ENCODE measurements around the gene CCDC171.
"Not testable (repeated sequence)": the region's sequence is repeated elsewhere in the genome, so short reads cannot be mapped to it uniquely, and the experiment has no call there.

CCDC171 gene

DNA sequence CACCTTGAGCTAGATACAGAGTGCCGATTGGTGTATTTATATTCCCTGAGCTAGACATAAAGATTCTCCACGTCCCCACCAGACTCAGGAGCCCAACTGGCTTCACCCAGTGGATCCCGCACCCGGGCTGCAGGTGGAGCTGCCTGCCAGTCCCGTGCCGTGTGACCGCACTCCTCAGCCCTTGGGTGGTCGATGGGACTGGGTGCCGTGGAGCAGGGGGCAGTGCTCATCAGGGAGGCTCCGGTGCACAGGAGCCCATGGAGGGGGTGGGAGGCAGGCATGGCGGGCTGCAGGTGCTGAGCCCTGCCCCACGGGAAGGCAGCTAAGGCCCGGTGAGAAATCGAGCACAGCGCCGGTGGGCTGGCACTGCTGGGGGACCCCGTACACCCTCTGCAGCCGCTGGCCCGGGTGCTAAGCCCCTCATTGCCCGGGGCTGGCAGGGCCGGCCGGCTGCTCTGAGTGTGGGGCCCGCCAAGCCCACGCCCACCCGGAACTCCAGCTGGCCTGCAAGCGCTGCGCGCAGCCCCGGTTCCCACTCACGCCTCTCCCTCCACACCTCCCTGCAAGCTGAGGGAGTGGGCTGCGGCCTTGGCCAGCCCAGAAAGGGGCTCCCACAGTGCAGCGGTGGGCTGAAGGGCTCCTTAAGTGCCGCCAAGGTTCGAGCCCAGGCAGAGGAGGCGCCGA, 147.2 kb downstream of the CCDC171 start:
- not testable (repeated sequence) for DNase-seq

DNA sequence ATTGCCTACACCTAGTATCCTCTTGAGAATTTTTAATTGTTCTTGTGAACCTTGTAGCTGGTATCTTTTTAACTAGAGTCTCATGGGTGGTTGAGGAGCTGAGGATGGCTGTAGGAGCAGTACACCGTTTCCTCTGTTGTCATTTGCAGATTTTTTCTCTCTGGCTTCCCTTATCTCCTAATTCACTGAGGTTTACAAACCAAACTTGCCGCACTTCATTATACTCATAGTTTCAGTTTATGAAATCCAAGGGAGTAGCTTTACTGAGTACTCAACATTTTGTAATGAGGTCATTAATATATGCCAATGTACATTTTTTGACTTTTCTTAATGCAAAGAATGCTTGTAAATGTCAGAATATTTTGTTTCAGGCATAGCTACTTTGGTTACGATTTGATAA, 154.2 kb downstream of the CCDC171 start:
- DNase-seq = no peak

- DNase-seq = no peak
Observed at GRCh38 chr9:15711531-15711930, 158.7 kb downstream of the CCDC171 start.

DNA sequence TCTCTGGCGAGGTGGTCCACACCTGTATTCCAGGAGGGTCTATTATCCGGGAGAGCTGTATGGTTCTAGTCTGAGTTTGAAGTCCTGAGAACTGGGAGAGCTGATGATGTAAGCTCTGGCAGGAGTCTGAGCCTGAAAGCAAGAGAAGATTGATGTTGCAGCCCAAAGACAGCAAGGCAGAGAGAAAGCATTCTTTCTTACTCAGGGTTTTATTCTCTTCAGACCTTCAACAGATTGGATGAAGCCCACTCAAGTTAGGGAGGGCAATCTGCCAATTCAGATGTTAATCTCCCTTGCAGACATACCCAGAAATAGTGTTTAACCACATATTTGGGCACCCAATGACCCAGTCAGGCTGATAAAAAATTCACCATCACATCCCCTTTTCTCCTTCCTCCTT, 159.1 kb downstream of the CCDC171 start:
- no peak for DNase-seq

DNA sequence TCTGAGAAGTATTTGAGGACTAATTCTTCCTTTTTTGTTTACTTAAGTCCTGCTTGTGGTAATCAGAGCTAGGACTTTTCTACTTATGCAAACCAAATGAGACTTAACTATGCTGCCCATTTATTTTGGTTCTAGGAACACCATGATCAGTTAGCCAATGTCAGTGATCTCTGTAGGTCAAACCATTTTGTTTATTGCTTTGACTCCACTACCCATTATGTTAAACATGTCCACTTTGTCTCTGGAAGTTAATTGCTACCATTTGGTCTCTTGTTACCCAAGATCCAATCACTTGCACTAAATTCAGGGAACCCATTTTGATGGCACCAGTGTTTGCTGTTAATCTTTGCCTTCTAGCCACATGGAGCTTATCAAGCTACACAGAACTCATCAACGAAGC, 161.9 kb downstream of the CCDC171 start:
- DNase-seq = no peak

- DNase-seq = no peak
Observed at GRCh38 chr9:15717290-15717967, 164.6 kb downstream of the CCDC171 start.

- DNase-seq = no peak
Observed at GRCh38 chr9:15718423-15718822, 165.6 kb downstream of the CCDC171 start.

DNA sequence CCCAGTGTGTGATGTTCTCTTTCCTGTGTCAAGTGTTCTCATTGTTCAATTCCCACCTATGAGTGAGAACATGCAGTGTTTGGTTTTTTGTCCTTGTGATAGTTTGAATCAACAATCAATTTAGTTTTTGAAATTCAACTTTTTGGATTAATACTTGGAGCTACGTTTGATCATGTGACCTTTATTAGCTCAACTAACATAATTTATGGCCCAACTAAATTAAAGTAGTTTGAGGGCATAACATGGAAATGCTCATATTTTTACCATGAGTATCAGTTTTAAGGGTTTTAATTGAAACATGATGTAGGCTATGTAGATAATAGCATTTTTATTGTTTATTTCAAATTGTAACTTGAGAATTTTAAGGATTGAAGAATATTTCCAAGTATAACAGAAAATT, 168.0 kb downstream of the CCDC171 start:
- no peak for DNase-seq

GRCh38 chr9:15722888-15723287, 170.0 kb downstream of the CCDC171 start:
- DNase-seq = no peak

- no peak for DNase-seq
Observed at GRCh38 chr9:15724016-15724415, 171.2 kb downstream of the CCDC171 start.

DNA sequence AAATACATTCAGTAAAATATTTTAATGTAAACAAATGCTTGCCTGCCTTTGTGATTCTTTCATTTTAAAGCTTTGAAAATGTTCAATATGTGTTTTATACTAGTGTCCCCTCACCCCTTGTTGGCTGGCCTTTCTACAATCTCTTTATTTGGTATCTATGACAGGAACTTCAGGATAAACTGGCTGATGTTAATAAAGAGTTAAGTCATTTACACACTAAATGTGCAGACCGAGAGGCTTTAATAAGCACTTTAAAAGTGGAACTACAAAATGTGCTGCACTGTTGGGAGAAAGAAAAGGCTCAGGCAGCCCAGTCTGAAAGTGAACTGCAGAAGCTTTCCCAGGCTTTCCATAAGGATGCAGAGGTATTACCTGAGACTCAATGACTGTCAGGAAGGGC, 171.8 kb downstream of the CCDC171 start:
- no peak for DNase-seq

DNA sequence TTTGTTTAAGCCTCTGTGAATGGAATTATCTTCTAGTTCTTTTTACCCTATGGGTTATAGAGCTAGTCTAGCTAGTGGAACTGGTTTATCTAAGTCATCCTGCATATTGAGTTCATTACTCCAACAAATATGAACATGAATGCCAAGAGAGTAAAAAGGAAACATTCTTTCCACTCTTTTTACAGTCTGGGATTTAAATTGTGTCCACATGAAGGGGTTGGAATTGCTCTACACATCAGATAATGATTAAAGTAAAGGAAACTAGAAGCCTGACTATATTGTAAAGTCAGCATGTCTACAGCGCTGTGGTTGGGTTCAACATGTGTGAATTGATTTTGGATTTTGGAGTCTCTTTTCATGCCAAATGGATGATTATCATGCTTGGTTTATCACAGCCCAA, 173.1 kb downstream of the CCDC171 start:
- no peak for DNase-seq

DNA sequence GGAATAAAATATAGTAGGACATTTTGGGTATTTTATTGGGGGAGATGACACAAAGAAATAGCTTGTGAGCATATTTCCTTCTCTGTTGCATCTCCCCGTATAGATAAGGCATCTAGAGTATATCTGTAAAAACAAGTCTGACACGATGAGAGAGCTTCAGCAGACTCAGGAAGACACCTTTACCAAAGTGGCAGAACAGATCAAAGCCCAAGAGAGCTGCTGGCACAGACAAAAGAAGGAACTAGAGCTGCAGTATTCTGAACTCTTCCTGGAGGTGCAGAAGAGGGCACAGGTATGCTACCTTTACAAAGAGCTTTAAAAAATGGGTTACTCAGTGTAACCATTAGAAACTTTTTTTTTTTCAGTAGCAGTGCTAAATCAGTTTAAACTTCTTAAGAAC, 176.7 kb downstream of the CCDC171 start:
- DNase-seq = no peak

- DNase-seq = no peak
Observed at GRCh38 chr9:15735083-15735857, 182.4 kb downstream of the CCDC171 start.

DNA sequence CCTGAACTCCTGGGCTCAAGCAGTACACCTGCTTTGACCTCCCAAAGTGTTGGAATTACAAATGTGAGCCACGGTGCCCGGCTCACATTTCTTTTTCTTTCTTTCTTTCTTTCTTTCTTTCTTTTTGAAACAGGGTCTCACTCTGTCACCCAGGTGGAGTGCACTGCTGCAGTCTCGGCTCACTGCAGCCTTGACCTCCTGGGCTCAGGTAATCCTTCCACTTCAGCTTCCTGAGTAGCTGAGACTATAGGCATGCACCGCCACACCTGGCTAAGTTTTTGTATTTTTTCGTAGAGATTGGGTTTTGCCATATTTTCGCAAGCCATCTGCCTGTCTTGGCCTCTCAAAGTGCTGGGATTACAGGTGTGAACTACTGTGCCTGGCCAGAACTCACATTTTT, 183.7 kb downstream of the CCDC171 start:
- DNase-seq = no peak

DNA sequence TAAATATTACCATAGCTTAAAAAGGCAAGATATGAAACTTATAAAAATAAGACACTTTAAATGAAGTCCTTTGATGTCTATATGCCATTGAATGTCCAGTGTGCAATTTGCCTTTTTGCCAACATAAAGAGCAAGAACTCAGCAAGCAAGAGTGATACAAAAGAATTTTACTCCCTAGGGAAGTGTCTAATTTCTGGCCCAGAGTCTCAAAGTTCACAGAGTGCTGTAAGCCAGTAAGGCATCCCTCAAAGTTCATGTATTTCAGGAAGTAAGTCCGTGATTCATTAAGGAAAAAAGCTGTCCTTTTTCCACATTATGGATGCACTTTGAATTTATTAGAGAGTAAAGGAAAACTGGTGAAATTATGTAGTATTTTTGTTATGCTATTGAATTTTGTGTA, 185.2 kb downstream of the CCDC171 start:
- DNase-seq = no peak

- no peak for DNase-seq
Observed at GRCh38 chr9:15741015-15741414, 188.2 kb downstream of the CCDC171 start.

GRCh38 chr9:15743512-15743911, 190.7 kb downstream of the CCDC171 start:
- DNase-seq = no peak

GRCh38 chr9:15744196-15744595, 191.4 kb downstream of the CCDC171 start:
- no peak for DNase-seq

DNA sequence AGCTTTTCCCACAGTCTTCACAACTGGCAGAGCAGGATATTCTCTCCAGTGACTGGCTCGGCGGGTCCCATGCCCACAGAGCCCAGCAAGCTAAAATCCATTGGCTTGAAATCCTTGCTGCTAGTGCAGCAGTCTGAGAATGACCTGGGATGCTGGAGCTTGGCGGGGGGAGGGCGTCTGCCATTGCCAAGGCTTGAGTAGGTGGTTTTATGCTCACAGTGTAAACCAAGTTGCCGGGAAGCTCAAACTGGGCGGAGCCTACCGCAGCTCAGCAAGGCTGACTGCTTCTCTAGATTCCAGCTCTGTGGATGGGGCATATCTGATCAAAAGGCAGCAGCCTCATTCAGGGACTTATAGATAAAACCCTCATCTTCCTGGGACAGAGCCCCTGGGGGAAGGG, 194.1 kb downstream of the CCDC171 start:
- no peak for DNase-seq

DNA sequence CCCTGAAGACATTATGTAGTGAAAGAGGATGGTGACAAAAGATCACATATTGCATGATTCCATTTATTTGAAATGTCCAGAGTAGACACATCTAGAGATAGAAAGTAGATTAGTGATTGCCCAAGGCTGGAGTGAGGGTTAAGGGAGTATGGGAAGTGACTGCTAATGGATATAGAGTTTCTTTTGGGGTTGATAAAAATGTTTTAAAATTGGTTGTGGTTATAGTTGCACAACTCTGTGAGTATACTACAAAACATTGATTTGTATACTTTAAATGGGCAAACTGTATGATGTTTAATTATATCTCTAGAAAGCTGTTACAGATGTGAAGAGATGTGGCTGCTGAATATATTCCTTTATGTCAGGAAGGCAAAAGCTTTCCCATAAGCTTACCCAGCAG, 202.8 kb downstream of the CCDC171 start:
- DNase-seq = no peak

GRCh38 chr9:15761551-15761950, 208.7 kb downstream of the CCDC171 start:
- DNase-seq = no peak

- no peak for DNase-seq
Observed at GRCh38 chr9:15763371-15763770, 210.5 kb downstream of the CCDC171 start.

- DNase-seq = no peak
Observed at GRCh38 chr9:15764131-15764530, 211.3 kb downstream of the CCDC171 start.

Data from NCI-H2081 (cell line).